Fibroblast of pulmonary artery (primary cell): ENCODE results near the gene ARID1B.

Experiments used
- DNase-seq: peaks from one replicate; pipeline ENCODE4 v3.0.0-alpha.2; 2010; ENCODE audit warnings: low read depth
- H3K4me3 ChIP-seq: replicated peaks from 2 replicates; pipeline ENCODE4 v1.5.1; 2011; ENCODE audit warnings: low read depth, mild to moderate bottlenecking, control low read depth, low read length, moderate library complexity
- TF ChIP-seq, protein P1 (sequence below): IDR thresholded peaks from 2 replicates; pipeline ENCODE4 v1.5.1; 2011; ENCODE audit warnings: mild to moderate bottlenecking, control low read depth, low read length, inconsistent platforms; ENCODE audit errors: missing control alignments

ARID1B gene

DNA sequence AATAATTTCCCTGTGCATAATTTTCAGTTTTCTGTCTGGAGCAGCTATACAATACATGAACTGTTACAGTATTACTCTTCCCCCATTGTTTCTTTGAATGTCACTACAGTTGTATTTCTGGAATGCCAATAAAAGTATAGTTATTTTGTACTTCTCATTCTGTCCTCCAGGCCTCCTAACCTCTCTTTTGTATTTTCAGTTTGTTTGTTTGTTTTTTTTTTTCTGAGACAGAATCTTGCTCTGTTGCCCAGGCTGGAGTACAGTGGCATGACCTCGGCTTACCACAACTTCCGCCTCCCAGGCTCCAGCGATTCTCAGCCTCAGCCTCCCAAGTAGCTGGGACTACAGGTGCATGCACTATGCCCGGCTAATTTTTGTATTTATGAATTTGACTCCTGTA lies 16.8 kb upstream of the ARID1B start:
- TF ChIP-seq, protein P1, sequence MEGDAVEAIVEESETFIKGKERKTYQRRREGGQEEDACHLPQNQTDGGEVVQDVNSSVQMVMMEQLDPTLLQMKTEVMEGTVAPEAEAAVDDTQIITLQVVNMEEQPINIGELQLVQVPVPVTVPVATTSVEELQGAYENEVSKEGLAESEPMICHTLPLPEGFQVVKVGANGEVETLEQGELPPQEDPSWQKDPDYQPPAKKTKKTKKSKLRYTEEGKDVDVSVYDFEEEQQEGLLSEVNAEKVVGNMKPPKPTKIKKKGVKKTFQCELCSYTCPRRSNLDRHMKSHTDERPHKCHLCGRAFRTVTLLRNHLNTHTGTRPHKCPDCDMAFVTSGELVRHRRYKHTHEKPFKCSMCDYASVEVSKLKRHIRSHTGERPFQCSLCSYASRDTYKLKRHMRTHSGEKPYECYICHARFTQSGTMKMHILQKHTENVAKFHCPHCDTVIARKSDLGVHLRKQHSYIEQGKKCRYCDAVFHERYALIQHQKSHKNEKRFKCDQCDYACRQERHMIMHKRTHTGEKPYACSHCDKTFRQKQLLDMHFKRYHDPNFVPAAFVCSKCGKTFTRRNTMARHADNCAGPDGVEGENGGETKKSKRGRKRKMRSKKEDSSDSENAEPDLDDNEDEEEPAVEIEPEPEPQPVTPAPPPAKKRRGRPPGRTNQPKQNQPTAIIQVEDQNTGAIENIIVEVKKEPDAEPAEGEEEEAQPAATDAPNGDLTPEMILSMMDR: no peak
- no peak for DNase-seq
- no peak overlapping the region for H3K4me3 ChIP-seq

DNA sequence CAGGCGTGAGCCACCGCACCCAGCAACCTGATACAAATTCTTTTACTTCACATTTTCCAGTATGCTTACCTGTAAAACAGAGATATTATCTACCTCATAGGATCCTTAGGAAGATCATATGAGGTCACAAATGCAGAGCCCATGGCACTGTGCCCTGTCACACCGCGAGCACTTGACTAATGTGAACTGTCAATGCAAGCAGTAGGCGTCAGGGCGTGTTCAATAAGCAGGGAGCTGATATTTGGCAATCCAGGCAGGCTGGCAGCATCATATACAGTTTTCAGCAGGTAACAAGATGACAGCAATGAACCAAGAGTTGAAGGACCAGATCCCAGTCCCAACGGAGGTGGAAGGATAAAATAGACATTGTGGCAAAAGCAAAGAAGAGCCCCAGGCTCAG lies 14.6 kb upstream of the ARID1B start:
- DNase-seq: no peak
- H3K4me3 ChIP-seq: no peak overlapping the region
- TF ChIP-seq, protein P1: no peak

DNA sequence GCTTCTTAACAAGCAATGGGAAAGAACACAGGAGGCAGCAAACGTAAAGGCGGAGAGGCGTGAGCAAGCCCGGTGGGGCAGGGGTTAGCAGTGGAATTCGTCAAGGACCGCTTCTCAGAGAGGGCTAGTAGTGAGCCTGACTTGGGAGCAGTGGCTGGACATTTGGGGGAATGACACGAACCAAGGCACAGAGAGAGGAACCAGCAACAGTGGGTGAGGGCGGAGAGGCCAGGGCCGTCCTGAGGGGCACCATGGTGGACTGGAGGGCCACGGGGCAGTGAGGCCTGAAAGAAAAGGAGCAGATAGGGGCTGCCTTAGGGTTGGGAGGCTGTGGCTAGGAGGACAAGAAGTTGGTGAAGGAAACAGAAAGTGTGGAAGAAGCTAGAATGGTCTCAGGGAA lies 12.1 kb upstream of the ARID1B start:
- DNase-seq: no peak
- H3K4me3 ChIP-seq: no peak overlapping the region
- TF ChIP-seq, protein P1: no peak

DNA sequence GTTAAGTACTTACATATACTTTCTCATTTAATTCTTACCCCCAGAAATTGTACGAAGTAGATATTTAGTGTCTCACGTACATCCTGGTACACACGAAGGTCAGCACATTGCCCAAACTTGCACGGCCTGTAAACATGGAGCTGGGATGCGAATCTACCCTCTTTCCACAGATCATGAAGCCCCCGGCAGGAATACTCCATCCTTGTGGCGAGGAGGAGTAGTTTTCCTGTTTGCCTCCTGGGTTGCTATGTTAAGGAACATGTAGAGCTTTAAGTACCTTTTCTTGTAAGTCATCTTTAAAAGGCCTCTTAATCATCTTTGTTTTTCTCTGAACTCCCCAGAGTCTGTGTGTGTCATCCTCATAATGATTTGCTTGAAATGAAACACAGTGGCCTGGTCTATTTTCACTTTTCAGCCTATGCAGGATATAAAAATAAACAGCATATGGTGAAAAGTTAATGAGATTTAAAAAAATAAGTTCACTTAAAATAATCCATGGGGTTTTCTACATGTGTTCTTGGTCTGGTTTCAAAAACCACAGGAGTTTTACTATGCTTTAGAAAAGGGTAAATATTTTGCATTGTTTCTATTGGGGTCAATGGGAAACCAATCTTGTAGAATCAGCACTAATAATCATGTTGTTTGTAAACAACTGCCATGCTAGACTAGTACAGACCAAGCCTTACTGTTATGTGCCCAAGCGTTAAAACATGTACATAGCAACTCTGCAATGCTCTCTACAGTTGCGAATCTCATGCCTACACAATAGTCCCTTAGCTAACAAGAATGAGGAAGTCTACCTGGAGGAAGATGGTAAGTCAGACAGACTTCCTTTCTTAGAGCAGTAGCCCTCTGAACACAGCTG lies 9.3 kb upstream of the ARID1B start:
- DNase-seq: no peak
- H3K4me3 ChIP-seq: no peak overlapping the region
- TF ChIP-seq, protein P1: no peak

DNA sequence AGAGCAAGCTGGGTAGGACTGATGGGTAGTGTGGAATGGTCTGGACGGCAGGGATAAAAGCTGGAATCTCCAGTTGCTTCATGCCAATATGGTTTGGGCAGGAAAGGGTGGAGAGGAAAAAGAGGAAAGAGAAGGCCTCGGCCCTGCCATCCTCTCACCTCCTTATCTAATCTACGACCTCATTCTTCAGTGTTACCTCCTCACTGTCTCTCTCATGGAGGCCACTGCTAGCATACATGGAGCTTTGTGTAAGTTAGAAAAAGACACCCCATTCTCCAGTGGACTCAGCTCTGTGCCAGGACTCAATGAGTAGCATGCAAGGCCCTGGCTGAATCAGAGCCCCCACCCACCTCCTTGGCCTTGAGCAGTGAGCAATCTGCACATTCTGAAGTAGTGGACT lies 6.1 kb upstream of the ARID1B start:
- no peak for DNase-seq
- no peak overlapping the region for H3K4me3 ChIP-seq
- TF ChIP-seq, protein P1: no peak

DNA sequence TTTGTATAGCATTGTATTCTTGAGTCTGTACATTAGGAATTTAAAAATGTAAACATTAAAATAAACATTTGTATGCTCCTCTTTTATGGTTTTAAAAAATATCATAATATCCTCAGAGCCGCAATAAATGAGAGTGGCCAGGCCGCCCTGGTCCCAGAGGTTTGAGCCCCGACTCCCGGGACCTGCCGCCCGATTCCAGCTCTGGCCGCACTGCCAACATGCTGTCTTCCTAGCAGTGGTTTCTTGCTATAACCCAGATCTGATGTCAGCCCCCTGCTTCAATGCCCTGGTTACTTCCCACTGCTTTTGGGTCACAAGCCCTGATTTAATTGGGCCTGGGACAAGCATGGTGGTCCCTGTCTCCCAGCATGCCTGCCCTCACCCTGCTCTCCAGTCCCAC lies 5.4 kb upstream of the ARID1B start:
- TF ChIP-seq, protein P1: no peak
- no peak overlapping the region for H3K4me3 ChIP-seq
- DNase-seq: no peak

DNA sequence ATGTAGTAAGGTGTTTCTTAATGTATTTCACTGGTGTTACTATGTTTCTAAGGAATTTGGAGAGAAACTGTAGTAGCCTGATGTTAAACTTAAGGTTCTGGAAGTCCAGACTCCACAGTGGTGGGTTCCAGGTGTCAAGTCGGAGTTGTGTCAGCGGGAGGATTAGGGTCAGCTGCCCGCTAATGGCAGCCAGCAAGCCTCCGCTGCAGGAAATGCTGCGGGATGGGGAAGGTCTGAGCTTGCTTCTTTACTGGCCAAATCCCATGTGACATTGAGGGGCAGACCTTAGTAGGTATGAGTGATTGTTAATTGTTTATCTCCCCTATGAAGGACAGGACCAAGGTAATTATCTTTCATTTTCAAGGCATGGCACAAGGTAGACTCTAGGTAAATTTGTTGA lies 3.7 kb upstream of the ARID1B start:
- no peak overlapping the region for H3K4me3 ChIP-seq
- TF ChIP-seq, protein P1: no peak
- no peak for DNase-seq
